Cerebellar cortex (tissue), 1 donor: ENCODE measurements around the gene TSPAN10.

Source experiments
- DNase-seq: peaks from one replicate; pipeline ENCODE4 v3.0.0-alpha.2; 2015; ENCODE audit warnings: low spot score

TSPAN10 gene

GRCh38 chr17:81662002-81662401 is 25.0 kb downstream of the TSPAN10 start:
- DNase-seq = no peak

- DNase-seq = no peak
These were observed 27.1 kb downstream of the TSPAN10 start for GRCh38 chr17:81664051-81664470.

- no peak for DNase-seq
These were observed 28.5 kb downstream of the TSPAN10 start for GRCh38 chr17:81665205-81666091.

GRCh38 chr17:81666092-81666341 is 29.0 kb downstream of the TSPAN10 start:
- peak; percentile 53 for DNase-seq

- peak; percentile 95 for DNase-seq
These were observed 29.6 kb downstream of the TSPAN10 start, which contains the start of the genes CCDC137 and OXLD1 for GRCh38 chr17:81666342-81667191. Gene CCDC137 (plus strand): TSS chr17:81666737. CDS start chr17:81666767, 30 bp downstream. Gene OXLD1 (minus strand): TSS chr17:81666605. CDS start chr17:81666577, 28 bp downstream.

GRCh38 chr17:81667754-81668153 is 30.8 kb downstream of the TSPAN10 start:
- no peak for DNase-seq

GRCh38 chr17:81672504-81672903 is 35.5 kb downstream of the TSPAN10 start:
- no peak for DNase-seq

- DNase-seq = no peak
These were observed 36.0 kb downstream of the TSPAN10 start for GRCh38 chr17:81672954-81673353.

- DNase-seq = no peak
These were observed 36.7 kb downstream of the TSPAN10 start for GRCh38 chr17:81673561-81674258.

- peak; percentile 66 for DNase-seq
These were observed 38.7 kb downstream of the TSPAN10 start for GRCh38 chr17:81675515-81676221.

GRCh38 chr17:81676906-81677305 is 39.9 kb downstream of the TSPAN10 start:
- peak; percentile 21 for DNase-seq

- DNase-seq = no peak
These were observed 43.2 kb downstream of the TSPAN10 start for GRCh38 chr17:81680150-81680549.

- no peak for DNase-seq
These were observed 44.7 kb downstream of the TSPAN10 start for GRCh38 chr17:81681672-81682071.

- DNase-seq = no peak
These were observed 45.7 kb downstream of the TSPAN10 start for GRCh38 chr17:81682565-81683207.

GRCh38 chr17:81683208-81683583 is 46.2 kb downstream of the TSPAN10 start:
- DNase-seq = no peak

- DNase-seq = peak; percentile 99
These were observed 46.8 kb downstream of the TSPAN10 start, which contains the start of the genes ARL16 and HGS for GRCh38 chr17:81683584-81684441. Gene ARL16 (minus strand): TSS chr17:81683797. CDS start chr17:81683753, 44 bp downstream. Gene HGS (plus strand): TSS chr17:81684011. CDS start chr17:81684067, 56 bp downstream.

GRCh38 chr17:81684442-81684911 is 47.5 kb downstream of the TSPAN10 start:
- no peak for DNase-seq

GRCh38 chr17:81685108-81685507 is 48.1 kb downstream of the TSPAN10 start:
- DNase-seq = no peak

- no peak for DNase-seq
These were observed 49.6 kb downstream of the TSPAN10 start for GRCh38 chr17:81686614-81687013.
